GM18868 (cell line): ENCODE data around the gene ANKLE2.
A peak's percentile ranks its signal among the peaks of the same experiment; 100 is the strongest.
"Not testable (repeated sequence)": the region's sequence is repeated elsewhere in the genome, so short reads cannot be mapped to it uniquely, and the experiment has no call there.

Experiments used
- ATAC-seq: cut with Tn5 transposase; IDR thresholded peaks from one replicate; pipeline ENCODE4 v1.9.1; 2021; ENCODE audit warnings: mild to moderate bottlenecking, moderate library complexity; ENCODE audit not compliant: unreplicated experiment

The ANKLE2 gene

GRCh38 chr12:132761032-132761920, at the start of gene ANKLE2:
TSS of gene ANKLE2 (minus strand) at chr12:132761832. CDS start at chr12:132761798, 34 bp downstream.
- ATAC-seq: peak; percentile 27

DNA sequence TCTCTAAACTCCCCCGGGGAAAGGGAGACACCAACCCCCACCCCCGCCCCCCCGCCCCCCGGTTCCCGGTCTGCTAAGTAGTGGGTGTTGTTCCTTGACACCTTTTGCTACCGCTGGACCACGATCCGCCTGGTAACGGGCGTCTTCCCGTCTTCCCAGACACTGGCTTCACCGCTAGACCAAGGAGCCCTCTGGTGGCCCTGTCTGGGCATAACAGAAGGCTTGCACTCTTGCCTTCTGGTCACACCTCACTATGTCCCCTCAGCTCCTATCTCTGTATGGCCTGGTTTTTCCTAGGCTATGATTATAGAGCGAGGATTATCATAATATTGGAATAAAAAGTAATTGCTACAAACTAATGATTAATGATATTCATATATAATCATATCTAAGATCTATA, 47.8 kb upstream of the ANKLE2 start:
- not testable (repeated sequence) for ATAC-seq

- no peak for ATAC-seq
These were observed 45.9 kb upstream of the ANKLE2 start for GRCh38 chr12:132807295-132808092.

DNA sequence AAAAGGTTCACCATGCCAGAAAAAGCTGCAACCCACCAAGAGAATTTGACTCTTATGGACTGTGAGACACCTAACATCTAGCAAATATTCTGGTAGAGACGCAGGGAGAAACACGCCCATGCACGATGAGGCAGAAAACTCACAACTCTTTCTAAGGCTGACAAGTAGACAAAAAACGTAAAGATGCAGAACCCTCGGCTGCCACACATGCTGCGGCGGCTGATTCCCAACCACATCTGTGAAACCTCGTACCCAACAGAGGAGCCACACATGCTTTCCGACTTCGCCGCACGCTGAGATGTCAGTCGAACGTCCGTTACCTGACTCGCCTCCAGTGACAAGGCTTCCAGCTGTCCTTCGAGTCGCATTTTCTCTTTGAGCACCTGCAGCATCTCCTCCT, 45.2 kb upstream of the ANKLE2 start:
- ATAC-seq: no peak

DNA sequence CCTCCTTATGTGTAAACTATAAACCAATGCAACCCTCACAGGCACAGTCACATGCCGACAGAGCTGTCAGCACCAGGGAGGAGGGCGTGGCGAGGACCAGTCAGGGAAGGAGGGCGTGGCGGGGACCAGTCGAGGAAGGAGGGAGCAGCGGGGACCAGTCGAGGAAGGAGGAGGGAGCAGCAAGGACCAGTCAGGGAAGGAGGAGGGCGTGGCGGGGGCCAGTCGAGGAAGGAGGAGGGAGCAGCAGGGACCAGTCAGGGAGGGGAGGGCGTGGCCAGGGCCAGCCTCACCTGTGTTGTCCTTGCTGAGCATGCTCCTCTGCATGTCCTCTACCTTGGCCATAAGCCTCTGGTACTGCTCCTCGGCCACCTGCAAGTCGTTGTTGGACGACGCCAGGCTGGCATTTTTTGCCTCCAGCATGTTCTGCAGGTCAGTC, 42.8 kb upstream of the ANKLE2 start:
- no peak for ATAC-seq

GRCh38 chr12:132803888-132804287, 42.3 kb upstream of the ANKLE2 start:
- ATAC-seq: no peak

GRCh38 chr12:132803125-132803524, 41.5 kb upstream of the ANKLE2 start:
- no peak for ATAC-seq

GRCh38 chr12:132801741-132802140, 40.1 kb upstream of the ANKLE2 start:
- no peak for ATAC-seq

- no peak for ATAC-seq
These were observed 37.2 kb upstream of the ANKLE2 start for GRCh38 chr12:132798836-132799235.

DNA sequence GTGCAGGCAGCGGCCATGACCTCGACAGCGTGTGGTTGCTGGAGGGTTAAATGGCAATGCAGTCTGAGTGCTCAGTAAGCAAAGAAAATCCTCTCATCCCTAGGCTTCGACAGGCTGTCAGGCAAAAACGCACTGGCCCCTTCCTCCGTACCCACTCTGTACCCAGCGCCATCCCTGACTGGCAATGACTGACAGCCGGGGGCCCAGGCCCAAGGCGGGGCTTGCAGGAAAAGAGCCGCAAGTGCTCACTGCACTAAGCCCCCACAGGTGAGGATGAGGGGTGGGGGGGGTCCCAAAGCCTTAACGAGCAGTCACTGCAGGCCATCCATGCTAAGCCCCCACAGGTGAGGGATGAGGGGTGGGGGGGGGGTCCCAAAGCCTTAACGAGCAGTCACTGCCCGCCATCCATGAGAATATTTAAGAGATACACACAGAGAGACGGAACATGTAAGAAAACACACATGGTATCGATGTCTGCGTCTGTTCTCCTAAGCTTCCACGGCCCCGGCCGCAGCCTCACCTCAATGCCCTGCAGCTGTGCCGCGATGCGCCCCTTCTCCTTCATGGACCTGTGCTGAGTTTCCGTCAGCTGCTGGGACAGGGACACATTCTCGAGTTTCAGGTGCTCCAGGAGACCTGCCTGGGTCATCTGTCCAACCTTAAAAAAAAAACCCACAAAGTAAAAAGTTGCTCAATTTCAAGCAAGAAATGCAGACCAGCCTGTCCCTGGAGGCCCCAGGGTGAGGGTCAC, 36.4 kb upstream of the ANKLE2 start:
- no peak for ATAC-seq

- ATAC-seq: no peak
These were observed 34.2 kb upstream of the ANKLE2 start for GRCh38 chr12:132795847-132796246.

DNA sequence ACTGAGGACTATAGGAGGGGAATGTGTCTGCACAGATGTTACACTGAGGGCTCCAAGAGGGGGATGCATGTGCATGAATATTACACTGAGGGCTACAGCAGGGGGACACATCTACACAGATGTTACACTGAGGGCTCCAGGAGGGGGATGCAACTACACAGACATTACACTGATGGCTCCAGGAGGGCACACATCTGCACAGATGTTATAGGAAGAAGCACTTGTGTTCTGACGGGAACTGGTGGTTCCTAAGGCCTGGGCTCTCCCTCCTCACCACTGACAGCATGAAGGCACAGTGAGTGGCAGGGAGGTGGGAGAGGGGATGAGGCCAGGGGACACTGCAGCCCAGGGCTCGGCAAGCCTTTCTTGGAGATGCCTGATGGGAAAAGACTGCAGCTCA, 30.3 kb upstream of the ANKLE2 start:
- not testable (repeated sequence) for ATAC-seq

- ATAC-seq: no peak
These were observed 27.5 kb upstream of the ANKLE2 start for GRCh38 chr12:132789099-132789471.

- no peak for ATAC-seq
These were observed 26.9 kb upstream of the ANKLE2 start for GRCh38 chr12:132788375-132789098.

DNA sequence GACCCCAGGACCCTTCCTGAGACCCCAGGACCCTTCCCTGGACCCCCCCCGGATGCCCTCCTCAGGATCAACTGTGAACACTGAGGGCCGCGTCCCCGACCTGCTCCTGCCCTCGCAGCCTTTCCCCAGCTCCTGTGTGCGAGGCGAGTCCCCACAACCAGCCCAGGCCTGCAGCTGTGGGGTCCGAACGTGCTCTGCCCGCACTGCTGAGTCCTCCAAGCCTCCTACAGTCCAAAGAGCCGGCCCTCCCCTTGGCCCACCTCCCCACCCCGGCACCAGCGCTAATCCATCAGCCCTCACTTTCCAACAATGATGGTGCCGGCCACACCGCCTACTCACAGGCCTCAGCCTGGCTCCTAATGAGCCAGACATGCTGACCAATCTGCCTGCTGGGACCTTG, 26.2 kb upstream of the ANKLE2 start:
- no peak for ATAC-seq

DNA sequence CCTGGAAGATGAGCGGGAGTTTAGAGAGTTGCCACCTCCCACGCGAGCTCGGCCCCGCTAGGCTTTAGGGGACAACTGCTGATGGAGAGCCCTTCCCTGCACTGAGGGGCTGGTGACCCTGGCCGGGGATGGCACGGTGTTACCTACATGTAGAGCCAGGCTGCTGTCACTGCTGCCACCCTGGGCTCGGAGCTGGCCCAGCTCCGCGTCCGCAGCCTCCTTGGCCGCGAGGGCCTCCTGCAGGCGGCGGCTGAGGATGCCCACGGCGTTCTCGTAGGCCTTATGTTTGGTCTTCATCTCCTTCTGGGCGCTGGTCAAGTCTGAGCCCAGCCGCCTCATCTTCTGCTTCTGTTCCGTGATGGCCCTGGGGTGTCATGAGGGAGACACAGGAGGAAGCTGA, 24.6 kb upstream of the ANKLE2 start:
- ATAC-seq: no peak

GRCh38 chr12:132784580-132784979, 22.9 kb upstream of the ANKLE2 start:
- no peak for ATAC-seq

GRCh38 chr12:132783917-132784531, 22.4 kb upstream of the ANKLE2 start:
- no peak for ATAC-seq

DNA sequence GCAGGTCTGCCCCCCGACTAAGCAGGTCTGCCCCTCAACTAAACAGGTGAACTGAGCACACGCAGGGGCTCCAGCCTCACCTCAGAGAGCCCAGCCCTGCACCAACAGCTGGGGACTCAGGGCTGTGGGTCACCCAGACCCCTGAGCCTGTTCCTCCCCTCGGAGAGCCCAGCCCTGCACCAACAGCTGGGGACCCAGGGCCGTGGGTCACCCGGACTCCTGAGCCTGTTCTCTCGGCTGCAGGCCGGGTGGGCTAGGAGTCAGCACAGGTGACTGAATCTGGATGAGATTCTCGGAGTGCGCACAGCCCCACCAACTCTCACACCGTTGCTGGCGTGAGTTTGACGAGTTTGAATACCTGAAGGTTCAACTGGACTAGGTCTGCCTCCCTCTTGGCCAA, 20.3 kb upstream of the ANKLE2 start:
- ATAC-seq: no peak

GRCh38 chr12:132779781-132780353, 18.2 kb upstream of the ANKLE2 start:
- ATAC-seq: no peak
